Stimulated activated CD4-positive, alpha-beta T cell treated with anti-CD3 and anti-CD28 coated beads, TNF-alpha, amount 100 ng/mL, for 48 hours (primary cell): ENCODE measurements around the gene CSF1R.
"Not testable (repeated sequence)": the region's sequence is repeated elsewhere in the genome, so short reads cannot be mapped to it uniquely, and the experiment has no call there.

ENCODE experiments used
- DNase-seq, 3 donors: peaks; one replicate each; pipeline ENCODE4 v3.0.0-alpha.2; 2020; ENCODE audit warnings: low read depth in 3 of 3

The CSF1R gene

GRCh38 chr5:150055326-150056074, 30.9 kb downstream of the CSF1R start:
- no peak for DNase-seq

DNA sequence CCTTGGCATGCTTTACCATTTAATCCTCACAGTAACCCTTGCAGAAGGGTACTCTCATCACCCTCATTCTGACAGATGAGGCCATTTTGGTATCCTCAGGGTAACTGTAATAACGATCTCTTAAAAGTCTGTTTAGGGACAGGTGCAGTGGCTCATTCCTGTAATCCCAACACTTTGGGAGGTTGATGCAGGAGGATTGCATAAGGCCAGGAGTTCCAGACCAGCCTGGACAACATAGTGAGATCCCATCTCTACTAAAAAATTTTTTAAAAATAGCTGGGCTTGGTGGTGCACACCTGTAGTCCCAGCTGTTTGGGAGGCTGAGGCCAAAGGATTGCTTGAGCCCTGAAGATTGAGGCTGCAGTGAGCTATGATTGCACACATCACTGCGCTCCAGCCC, 31.8 kb downstream of the CSF1R start:
- no peak for DNase-seq

DNA sequence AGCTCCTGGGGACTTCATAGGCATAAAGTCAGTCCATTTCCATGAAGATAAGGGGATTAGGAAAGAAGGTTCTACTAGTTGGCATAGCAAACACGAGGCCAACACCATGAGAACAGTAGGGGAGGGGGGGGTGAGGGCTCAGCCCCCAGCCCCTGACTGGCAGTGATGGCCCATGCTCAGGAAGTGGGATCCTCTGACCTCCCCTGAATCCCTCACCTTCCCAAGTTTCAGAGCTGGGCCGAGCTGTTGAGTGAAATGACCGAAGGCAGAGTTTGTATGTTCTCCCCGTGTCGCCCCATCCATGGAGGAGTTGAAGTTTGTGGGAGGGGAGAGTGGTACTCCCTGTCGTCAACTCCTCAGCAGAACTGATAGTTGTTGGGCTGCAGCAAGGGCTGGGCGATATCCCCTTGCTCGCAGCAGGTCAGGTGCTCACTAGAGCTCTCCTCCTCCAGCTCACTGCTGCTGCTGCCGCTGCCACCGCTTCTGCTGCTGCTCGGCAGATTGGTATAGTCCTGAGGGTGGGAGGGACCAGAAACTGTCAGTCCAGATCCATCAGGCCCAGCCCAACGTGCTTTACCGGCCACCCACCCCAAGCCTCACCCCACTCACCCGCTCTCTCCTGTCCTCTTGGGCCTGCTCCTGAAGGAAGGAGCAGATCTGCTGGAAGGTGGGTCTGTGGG, 32.5 kb downstream of the CSF1R start:
- no peak for DNase-seq

GRCh38 chr5:150052956-150053712, 33.2 kb downstream of the CSF1R start:
- no peak for DNase-seq

GRCh38 chr5:150052226-150052955, 34.0 kb downstream of the CSF1R start:
- DNase-seq: no peak

GRCh38 chr5:150051657-150052195, 34.6 kb downstream of the CSF1R start:
- no peak for DNase-seq

- DNase-seq: not testable (repeated sequence)
Observed at GRCh38 chr5:150050172-150050811, 36.1 kb downstream of the CSF1R start.

- no peak for DNase-seq
Observed at GRCh38 chr5:150046031-150046430, 40.3 kb downstream of the CSF1R start.

DNA sequence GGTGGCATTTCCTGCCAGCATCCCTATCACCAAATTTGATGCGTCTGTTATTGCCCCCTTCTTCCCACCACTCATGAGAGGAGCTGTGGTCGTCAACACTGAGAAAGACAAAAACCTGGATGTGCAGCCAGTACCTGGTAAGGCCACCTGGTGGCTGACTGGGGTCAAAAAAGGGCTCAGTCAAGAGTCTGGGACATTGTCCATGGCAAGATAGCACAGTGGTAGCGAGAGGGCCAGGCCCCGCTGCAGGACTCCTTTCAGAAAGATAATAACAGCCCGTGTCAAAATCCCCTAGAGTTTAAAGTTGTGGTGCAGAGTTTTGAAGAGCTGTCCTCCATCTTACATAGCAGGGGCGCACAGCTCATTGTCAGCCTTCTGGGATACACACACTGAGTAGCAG, 40.8 kb downstream of the CSF1R start:
- DNase-seq: no peak

DNA sequence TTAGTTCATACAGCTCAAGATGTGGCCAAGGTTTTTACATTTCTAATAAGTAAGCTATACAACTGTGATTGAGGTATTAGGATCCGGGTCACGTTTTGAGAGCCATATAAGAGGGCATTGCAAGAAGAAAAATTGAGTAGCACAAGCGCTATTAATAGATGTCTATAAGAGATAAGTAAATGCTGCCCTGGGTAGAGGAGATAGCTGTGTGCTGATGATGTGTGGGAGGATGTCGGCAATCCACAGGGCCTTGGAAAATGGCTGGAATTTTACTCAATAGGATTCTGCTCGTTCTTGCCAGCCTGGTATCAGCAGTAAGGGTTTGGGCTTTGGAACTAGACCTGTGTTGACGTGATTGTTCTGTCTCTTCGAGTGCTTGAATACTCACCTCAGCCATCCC, 41.6 kb downstream of the CSF1R start:
- DNase-seq: no peak

- no peak for DNase-seq
Observed at GRCh38 chr5:150044329-150044681, 42.0 kb downstream of the CSF1R start.

DNA sequence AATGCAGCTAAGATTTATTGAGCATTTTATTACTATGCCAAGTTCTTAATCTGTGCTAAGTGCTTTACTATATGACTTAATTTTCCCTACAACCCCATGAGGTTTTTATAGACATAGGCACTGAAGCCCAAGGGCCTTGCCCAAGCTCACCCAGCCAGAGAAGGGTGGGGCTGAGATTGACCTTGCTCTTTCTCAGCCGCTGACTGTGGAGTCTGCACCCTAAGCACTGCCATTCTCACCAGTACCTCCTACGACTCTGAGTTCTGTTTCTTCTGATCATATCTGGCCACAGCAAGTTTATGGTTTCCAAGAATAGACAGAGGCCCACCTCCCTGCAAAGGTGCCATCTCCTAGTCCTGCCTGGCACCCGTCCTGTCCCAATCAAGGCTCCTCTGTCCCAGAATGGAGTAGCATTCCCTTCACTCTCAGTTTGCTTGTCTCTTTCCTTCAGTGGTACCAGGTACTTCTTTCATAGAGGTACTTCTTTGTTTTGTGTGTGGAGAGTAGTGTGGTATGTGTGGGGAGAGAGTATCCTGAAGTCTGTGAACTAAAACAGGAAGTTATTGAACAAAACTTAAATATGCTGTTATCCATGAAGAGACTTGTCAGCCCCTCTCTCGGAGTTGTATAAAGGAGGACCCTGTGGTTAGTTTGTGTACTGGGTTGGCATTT, 42.6 kb downstream of the CSF1R start:
- no peak for DNase-seq

DNA sequence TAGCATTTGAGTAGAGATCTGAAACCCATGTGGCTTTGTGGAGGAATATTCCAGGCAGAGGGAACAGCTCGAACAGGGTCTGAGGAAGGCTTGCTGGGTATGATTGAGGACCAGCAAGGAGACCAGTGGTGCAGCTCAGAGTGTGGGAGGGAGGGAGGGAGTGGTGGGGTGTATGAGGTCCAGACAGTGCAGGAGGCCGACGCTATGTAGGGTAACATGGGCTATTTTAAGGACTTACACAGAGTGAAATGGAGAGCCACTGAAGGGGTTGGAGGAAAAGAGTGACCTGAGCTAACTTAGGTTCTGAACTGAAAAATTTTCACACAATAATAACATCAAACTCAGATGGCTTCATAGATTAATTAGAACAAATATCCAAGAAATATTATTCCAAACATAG, 43.9 kb downstream of the CSF1R start:
- no peak for DNase-seq

DNA sequence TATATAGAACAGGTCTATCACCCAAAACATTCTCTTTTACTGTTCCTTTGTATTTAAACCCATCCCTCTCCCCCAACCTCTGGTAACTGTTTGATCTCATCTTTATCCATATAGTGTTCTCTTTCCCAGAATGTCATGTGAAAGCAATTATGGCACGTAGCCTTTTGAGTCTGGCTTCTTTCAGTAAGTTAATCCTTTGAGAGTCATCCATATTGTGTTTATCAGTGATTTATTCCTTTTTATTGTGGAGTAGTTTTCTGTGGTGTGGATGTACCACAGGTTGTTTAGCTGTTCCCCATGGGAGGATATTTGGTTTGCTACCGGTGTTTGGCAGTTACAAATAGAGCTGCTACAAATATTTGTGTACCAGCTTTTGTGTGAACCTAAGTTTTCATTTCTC, 47.8 kb downstream of the CSF1R start:
- no peak for DNase-seq

DNA sequence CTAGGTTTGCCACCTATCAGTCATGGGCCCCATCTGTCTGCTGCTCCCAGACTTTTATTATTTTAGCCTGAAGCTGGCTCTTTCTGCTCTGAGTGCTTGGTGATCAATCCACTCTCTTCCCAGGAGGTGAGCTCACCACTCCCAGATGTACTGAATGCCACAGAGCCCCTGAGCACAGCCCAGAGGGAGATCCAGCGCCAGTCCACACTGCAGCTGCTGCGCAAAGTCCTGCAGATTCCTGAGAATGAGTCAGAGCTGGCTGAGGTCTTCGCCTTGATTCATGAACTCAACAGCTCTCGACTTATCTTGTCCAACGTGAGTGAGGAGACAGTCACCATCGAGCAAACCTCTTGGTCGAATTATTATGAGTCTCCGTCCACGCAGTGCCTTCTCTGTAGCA, 49.8 kb downstream of the CSF1R start:
- DNase-seq: no peak

- DNase-seq: no peak
Observed at GRCh38 chr5:150035139-150035895, 51.0 kb downstream of the CSF1R start.

GRCh38 chr5:150034662-150035061, 51.7 kb downstream of the CSF1R start:
- no peak for DNase-seq

- no peak for DNase-seq
Observed at GRCh38 chr5:150033334-150033733, 53.0 kb downstream of the CSF1R start.

- not testable (repeated sequence) for DNase-seq
Observed at GRCh38 chr5:150028047-150028446, 58.3 kb downstream of the CSF1R start.

- DNase-seq: no peak
Observed at GRCh38 chr5:150026682-150027172, 59.6 kb downstream of the CSF1R start.
